ENCODE data around the gene FAM170B.

FAM170B gene

DNA sequence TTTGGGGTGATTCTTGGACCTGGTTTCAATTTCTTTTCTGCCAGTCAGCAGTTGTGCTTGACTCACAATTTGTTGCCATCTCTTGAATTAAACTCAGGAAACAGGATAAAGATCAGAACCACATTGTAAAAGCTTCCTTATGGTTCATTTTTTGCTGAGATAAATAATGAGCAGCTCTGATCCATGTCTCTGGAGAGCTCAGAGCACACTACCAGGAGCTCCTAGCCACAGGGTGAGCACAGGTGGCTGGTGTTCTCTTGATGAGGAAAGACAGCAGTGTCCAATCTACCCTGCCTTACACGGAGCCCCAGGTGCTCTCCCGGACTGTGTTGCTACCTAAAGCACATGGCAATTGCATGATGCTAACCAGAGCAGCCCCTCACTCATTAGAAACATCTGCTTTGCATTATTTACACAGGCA, 17.2 kb upstream of the FAM170B start:
- DNase-seq = no peak

DNA sequence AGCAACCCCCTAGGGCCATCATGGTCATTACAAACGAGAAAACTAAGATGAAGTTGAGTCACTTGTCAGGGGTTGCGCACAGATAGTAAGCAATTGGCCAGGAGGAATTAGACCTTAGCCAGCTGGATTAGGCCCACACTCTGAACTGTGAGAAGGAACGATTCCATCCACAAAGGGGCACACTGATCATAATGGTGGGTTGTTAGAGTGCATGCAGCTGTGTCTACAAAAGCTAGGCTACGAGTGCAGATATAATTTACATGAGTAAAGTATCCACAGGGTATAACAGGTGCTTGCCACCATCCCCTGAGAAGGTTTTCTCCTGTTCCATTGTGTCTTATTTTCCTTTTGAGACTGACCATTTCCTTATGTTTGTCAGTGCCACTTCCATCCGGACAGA, 16.6 kb upstream of the FAM170B start:
- no peak for DNase-seq

DNA sequence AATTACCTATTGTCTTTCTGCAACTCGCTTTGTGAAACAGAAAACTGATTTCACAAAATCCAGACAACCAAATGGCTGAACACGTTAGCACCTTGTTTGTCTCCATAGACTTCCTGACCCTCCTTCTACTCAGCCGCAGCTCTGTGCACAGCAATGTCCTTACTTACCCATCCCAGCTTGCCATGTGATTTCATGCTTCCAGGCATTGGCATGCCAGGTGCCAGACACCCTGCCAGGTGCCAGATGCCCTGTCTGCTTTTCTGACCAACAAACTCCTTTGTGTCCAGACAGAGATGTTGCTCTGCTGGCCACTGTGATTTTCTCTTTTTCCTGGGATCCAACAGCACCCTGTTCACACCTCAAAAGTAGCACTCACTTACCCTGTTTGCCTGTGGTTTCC, 16.1 kb upstream of the FAM170B start:
- no peak for DNase-seq

DNA sequence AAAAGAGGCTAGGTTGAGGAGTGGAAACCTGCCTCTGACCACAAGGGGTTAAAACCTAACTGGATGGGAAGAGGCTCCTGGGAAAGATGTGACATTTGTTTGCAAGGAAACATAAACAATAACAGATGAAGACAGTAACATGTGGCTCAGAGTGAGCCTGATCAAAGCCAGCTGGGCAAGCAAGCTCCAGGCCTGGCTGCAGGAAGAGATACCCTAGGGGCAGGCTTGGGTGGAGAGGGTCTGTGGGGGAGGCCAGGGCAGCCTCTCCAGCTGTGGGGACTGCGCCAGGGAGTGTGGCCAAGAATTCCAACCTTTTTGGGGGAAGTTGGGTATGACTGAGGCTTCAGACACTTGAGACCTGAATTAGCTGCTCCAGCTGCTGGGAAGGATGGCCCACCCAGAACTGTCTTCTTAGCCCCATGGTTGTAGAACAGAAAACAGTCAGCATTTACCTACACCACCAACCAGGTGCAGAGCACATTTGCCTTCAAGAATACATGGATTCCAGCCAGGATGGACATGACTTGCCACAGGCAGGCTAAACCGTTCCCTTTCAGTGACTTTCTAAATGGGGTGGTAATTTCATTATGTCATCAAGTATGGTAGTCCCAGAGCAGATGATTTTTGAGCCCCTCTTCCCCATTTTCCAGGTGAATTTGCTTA, 10.4 kb upstream of the FAM170B start:
- no peak for DNase-seq

DNA sequence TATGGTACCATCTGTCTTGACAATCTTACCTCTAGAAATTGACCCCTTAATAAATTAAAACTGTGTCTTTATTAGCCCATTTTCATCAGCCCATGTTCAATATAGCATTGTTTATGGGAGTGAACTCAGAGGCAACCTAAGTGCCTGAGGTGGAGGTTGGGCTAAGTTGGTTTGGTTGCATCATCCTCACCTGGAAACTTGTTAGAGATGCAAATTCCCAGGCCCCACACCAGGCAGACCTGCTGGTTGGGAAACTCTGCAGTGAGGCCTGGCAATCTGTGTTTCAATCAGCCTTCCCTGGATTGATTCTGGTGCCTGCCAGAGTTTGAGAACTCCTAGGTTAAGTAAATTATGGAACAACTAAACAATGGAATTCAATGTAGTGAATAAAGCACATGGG, 9.4 kb upstream of the FAM170B start:
- DNase-seq = no peak

DNA sequence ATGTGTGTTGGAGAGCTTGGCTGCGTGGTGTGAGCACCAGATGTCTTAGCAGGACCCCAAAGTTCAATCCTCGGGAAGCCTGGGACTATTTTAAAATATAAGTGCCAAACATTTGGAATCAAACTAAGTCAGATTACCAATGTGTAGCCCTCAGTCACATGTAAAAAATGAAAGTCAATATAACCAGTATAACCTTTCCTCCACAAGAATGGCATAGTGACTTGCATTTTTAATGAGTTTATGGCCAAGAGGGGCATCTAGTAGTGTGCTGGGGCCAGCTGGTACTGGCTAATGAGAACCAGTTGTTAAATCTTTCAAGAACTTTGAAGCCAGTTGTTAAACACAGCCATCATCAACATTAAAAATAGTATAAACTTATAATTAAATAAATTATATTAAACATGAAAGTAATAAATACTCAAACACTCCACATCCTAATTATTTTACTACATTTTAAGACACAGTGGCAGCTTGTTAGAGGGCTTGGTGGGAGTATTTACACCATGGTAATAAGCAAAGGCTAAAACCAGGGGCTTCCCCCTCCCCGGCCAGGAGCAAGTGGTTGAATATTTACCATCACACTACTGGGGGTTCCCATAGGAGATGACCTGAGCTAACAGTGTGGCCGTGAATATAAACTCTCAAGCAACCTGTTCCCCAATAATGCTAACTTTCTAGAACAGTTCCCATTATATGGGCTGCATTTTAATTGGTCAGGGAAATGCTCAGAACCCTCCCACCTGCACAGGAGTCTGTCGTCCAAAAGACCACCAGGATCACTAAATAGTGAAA, 7.9 kb upstream of the FAM170B start:
- no peak for DNase-seq

DNA sequence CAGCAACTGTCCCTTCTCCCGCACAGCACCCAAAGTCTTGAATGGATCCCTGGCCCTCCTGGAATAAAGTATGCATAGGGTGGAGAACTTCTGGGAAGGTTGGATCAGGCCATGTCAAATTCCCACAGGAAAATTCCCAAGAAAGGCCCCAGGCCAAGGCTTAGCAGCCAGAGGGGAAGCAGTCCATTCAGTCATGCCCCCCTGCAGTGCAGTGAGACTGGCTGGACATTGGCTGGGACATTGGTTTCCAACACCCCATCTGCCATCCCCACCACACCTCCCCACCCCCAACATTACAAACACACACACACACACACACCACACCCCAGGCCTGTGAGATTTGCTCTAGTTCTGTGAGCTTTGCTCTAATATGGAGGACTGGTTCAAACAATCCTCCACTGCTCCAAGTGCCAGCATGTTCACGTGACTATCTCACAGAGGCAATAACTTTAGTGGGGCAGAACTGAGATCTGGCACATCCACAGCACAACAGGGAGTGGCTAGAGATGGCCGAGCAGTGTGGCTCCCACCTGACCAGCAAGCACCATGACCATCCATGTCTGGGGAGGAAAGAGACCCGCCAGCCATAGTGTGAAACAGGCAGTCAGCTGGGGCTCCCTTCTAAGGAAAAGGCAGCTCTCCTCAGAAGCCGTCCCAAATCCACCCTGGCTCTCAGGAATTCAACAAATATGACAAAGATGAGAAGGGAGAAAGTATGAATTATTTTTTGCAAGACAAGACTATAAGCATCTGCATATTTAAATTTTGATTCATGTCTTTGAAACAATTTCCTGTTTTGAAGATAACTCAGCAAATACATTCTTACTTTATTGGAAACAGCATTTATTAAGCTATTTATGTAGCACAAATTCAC, 6.7 kb upstream of the FAM170B start:
- no peak for DNase-seq

DNA sequence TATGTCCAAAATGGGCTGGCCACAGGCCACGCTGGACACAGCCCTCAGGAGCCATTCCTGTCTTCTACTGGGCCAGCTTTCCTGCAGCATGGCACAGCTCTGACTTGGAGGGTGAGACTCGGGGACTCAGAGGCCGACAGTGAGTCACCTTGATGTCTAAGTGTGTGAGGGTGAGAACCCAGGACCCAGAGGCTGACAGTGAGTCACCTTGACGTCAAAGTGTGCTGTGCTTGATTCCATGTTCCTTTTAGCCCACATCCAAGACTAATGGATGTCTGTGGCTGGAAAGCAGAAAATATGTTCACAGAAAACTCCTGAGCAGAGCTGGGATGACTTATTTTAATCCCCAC, 6.0 kb upstream of the FAM170B start:
- DNase-seq = no peak

DNA sequence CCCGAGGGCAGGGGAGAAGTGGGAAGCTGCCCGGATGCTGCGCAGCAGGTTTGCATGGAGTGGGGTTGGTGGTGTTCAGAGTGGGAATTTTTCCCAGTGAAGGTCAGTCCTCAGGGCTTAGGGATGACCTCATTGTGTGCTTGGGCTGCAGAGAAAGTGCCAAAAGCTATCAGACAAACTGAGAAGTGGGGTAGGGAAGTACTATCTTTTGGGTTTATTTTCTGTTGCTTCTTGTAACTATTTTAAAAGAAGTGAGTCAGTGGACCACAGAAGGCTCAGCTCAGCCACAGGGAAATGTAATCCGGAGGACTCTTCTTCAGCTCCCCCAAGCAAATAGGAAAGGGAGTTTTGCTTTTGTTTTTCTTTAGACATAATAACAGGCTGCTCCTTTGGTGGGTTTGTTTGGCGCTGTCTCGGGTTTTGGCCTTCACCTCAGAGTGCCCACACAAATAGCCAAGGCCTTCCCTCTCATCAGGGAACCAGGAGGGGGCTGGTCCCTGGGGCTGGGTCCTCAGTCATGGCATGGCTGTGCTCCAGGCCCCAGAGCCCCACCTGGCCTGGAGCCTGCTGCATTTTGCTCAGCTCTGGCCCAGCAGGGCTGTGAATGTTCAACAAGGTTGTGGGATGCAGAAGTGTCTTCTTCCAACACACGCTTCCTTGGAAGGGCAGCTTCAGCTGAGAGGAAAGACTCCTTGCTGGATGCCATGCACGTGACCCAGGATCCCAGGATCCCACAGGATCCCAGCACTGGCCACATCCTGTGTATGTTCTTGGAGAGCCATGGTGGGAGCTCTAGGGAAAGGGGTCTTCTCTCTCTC, 5.4 kb upstream of the FAM170B start:
- DNase-seq = no peak

DNA sequence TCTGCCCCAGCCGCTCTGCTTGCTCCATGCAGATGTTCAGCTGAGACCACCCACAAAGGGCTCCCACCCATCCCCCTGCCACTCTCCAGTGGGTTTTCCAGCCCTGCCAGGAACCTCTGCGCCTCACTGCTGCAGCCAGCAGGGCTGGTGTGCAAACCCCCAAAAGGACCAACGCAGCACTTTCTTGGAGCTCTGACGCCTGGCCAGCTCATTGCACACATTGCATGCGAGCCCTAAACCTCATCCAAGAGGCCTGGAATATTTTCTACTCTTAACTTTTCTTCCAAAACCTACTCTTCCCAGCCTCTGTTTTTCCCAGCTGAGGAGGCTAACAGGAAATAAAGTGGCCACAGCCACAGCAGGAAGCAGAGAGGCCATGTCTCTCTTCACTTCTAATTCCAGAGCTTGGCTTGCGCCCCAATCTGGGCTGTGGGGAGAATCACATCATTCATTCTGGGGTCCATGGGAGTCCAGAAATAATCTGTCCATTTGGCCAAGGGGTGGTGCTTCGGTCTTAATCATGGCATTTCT, 4.6 kb upstream of the FAM170B start:
- DNase-seq = no peak

DNA sequence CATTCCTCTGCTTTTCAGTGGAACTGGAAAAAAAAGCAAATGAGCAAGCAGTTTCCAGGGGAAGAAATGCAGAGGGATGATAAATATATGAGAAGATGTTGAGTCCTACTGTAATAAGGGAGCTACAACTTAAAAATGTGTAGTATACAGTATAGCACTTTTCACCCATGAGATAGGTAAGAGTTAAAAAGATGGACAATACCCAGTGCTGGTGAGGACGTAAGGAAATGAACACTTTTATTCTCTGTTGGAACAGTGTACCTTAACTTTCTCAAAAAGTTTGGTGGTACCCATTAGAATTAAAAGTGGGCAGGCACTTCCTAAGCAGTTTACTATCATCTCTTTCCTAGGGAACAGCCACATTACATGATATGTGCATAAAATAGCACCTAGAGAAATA, 2.7 kb upstream of the FAM170B start:
- DNase-seq = no peak

DNA sequence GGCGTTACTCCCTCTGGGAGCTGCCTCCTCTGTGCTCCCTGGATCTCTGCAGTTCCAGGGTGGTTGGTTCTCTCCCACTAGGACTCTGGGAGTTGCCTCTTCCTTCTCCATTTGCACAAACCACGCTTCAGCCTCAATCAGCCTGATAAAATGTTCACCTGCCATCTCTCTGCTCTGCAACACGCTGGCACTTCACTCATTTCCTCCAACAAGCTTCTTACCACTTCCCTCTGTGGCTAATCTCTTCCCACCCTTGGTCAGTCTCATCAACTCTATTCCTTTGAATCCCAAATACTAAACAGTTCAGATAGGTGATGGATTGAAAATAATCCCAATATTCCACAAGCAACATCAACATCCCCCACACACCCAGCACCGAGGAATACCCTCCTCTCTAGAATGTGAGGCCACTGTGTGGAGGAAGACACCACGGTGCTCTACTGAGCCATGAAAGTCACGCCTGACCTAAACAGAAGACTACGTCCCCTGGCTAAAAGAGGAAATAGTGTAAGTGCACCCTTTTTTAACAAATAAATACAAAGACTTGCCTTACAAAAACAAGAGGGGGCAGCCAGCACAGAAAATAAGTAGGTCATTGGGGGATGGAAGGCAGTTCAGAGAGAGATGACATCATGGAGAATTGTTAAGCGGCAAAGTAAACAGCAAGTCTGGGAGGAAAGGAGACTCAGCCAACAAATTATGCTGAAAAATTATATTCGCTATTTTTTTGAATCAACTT, 1.9 kb upstream of the FAM170B start:
- no peak for DNase-seq

DNA sequence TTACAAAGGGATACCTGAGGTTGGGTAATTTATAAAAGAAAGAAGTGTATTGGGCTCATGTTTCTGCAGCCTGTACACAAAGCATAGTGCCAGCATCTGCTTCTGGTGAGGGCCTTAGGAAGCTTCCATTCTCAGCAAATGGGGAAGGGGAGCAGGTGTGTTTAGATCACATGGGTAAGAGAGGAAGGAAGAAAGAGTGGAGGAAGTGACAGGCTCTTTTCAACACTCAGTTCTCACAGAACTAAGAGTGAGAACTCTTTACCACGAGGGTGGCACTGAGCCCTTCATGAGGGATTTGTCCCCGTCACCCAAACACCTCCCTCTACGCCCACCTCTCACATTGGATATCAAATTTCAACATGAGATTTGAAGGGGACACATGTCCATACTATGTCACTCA, 506 bp upstream of the FAM170B start:
- DNase-seq = no peak

DNA sequence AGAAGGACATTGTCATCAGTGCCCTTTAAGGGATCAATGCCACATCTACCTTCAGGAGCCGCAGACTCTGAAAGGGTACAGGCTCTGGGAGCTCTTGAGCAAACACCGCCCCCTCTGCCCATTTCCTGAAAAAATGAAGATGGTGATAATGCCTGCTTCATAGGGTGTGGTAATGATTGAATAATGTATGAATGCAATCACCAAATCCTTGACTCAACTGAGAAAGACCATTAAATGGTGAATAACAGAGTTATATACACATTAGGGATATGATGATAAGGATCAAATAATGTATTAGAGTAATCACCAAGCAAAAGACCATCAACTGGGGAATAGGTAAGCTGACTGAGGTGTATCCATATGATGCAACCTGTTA, 1.5 kb downstream of the FAM170B start:
- no peak for DNase-seq

DNA sequence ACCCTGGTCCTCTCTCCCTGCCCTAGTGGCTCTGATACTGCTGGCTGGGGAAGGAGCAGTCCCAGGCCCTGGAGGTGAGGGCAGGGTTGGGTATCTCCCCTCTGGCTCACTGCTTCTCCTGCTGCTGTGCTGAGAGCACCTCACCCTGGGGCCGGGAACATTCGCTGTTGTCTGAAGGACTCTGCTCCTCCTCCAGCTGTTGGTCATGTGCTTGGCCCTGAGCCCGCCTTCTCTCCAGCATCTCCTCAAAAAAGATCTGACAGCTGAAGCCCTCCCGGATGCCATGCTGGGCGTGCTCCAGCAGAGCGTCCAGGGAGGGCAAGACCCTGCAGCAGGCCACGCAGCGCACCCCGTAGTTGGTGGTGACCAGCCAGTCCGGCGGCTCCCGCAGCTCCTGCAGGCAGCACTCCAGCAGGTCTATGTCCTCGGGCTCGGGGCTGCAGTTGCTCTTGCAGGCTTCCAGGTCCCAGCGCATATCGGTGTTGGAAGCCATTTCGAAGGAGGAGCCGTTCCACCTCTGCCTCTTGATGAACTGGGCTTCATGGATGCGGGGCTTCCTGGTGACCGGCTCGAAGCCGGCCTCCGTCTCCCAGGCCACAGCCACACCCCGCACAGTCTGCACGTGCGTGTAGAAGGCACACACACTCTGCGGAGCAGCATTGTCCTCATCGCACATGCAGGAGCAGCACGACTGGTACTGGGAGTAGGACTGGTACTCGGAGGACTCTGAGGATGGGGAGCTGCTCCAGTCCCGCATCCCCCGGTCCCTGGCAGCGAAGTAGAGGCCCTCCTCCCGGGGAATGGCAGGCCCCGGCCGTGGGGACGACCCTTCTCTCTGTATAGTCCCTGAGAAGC, 2.1 kb downstream of the FAM170B start:
- DNase-seq = no peak

DNA sequence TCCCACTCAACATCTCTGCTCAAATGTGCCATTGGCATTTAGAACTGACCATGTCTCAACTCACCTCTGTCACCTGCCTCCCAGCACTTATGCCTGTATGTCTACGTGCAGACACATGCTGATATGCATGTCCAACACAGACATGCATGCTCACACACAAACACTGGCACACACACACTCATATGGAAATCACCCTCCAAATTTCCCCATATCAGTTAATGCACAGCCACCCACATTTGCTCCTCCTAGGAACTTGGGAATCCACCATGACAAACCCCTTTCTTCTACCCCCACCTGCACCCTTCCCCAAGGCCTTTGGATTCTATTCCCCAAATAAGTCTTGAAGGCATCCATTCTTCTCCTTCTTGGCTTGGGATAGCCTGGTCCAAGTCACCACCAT, 4.4 kb downstream of the FAM170B start:
- DNase-seq = no peak

DNA sequence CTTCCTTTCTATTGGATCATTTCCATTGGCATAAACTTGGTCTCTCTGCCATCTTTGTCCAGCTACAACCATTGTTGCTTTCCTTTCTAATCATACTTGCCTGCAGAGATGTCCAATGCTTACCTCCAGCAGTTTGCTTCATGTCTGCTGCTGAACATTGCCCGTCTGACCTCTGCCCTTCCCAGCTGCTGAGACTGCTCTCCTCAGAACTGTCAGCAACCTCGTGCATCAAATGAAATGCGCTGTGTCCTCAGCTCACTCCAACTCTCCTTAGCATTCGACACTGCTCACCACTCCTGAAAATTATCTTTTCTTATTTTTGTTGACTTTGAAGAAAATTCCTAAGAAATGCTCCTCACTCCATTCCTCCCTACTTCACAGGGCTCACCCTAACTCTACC, 5.0 kb downstream of the FAM170B start:
- DNase-seq = no peak

DNA sequence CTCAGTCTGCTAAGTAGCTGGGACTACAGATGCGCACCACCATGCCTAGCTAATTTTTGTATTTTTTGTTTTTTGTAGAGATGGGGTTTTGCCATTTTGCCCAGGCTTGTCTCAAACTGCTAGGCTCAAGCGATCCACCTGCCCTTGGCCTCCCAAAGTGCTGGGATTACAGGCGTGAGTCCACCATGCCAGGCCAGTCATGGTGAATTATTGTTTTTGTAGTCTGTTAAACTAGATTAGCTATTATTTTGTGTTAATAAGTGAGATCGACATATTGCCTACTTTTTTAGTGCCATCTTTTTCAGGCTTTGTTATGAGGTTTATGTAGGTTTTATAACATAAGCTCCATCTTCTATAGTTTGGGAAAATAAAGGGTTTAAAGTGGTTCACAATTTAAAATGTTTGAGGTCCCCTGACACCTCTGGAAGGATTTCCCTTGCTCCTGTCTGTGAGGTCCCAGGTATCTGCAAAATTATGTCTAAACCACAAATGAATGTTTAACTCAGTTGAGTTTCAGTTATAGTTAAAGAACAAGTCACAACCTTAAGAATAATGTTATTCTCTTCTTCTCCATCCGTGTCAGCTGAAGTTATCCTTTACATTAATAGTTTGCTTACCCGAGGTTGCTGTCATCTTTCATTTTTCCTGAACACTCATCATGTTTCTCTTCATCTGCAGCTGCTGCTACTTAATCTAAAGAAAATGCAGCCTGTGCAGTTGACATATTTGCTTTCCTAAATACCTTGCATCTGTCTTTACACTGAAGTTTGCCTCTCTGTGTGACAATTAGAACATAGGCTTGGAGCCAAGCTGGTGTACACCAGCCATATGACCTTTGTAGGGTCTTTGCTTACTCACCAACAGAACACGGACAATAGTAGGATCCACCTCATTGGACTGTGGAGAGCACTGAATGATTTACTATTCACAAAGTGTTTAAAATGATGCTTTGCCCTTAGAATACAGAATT, 9.6 kb downstream of the FAM170B start:
- DNase-seq = no peak

DNA sequence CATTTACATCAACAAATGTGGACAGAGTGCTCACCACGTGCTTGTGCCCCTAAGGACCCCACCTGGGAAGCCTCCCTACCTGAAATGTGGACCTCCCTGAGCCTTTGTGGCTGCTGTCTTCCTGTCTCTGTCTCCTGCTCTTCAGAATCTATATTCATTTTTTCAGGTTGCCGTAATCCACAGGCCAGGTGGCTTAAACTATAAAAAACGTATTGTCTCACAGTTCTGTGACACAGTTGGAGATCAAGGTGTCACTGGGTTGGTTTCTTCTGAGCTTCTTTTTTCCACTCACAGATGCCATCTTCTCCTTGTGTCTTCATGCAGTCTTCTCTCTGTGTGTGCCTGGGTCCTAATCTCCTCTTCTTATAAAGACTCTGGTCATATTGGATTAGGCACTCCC, 12.9 kb downstream of the FAM170B start:
- DNase-seq = no peak

DNA sequence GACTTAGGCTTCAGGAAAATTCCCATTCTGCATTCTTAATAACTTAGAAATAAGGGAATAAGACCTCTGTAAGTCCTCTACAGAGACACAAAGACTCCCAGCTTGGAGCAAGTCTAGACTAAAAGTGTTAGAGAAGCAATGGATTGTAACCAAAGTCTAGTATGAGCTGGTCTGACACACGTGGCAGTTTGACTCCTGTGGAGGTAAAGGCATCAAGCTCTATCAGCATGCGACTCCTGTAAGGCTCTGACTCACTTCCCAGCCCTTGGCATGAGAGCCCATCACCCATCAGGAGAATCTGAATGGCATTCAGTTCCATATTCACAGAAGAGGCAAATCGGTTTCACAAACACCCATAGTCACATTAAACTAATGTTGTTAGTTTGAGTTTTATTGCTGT, 14.1 kb downstream of the FAM170B start:
- no peak for DNase-seq
